ENCODE measurements around the gene SLFN13.
"Not testable (repeated sequence)": the region's sequence is repeated elsewhere in the genome, so short reads cannot be mapped to it uniquely, and the experiment has no call there.

SLFN13 gene

GRCh38 chr17:35433075-35433894 lies 15.3 kb downstream of the SLFN13 start:
- peak; percentile 57 for TF ChIP-seq CTCF (conservative IDR thresholded peaks at IDR 0.05; ENCODE audit: low read depth, low read length)
- DNase-seq (ENCODE audit: low read depth): peak; percentile 100
- peak overlapping the region; percentile 75 for H3K4me3 ChIP-seq (ENCODE audit: low read depth, low read length)

GRCh38 chr17:35432176-35433074 lies 16.1 kb downstream of the SLFN13 start, which contains the start of gene SLFN12:
Gene SLFN12 (minus strand): TSS chr17:35432500. CDS start chr17:35423028, 9,472 bp downstream.
- peak; percentile 98 for DNase-seq (ENCODE audit: low read depth)

GRCh38 chr17:35429702-35430101 lies 18.9 kb downstream of the SLFN13 start:
- no peak overlapping the region for H3K4me3 ChIP-seq (ENCODE audit: low read depth, low read length)
- no peak for TF ChIP-seq CTCF (conservative IDR thresholded peaks at IDR 0.05; ENCODE audit: low read depth, low read length)
- DNase-seq (ENCODE audit: low read depth): no peak

More at GRCh38 chr17:35432176-35433074, 16.1 kb downstream of the SLFN13 start, which contains the start of gene SLFN12:
- H3K4me3 ChIP-seq (ENCODE audit: low read depth, low read length): peak within 1 kb of the TSS; percentile 75
- TF ChIP-seq CTCF (conservative IDR thresholded peaks at IDR 0.05; ENCODE audit: low read depth, low read length): no peak

GRCh38 chr17:35428229-35428628 lies 20.3 kb downstream of the SLFN13 start:
- DNase-seq (ENCODE audit: low read depth): no peak

GRCh38 chr17:35423761-35424160 lies 24.8 kb downstream of the SLFN13 start:
- no peak overlapping the region for H3K4me3 ChIP-seq (ENCODE audit: low read depth, low read length)
- DNase-seq (ENCODE audit: low read depth): peak; percentile 18
- no peak for TF ChIP-seq CTCF (conservative IDR thresholded peaks at IDR 0.05; ENCODE audit: low read depth, low read length)

More at GRCh38 chr17:35428229-35428628, 20.3 kb downstream of the SLFN13 start:
- H3K4me3 ChIP-seq (ENCODE audit: low read depth, low read length): no peak overlapping the region
- TF ChIP-seq CTCF (conservative IDR thresholded peaks at IDR 0.05; ENCODE audit: low read depth, low read length): no peak

GRCh38 chr17:35421069-35421468 lies 27.5 kb downstream of the SLFN13 start:
- not testable (repeated sequence) for DNase-seq (ENCODE audit: low read depth); H3K4me3 ChIP-seq (ENCODE audit: low read depth, low read length)

GRCh38 chr17:35416659-35417058 lies 31.9 kb downstream of the SLFN13 start:
- no peak for TF ChIP-seq CTCF (conservative IDR thresholded peaks at IDR 0.05; ENCODE audit: low read depth, low read length)
- H3K4me3 ChIP-seq (ENCODE audit: low read depth, low read length): no peak overlapping the region
- DNase-seq (ENCODE audit: low read depth): no peak

- DNase-seq (ENCODE audit: low read depth); H3K4me3 ChIP-seq (ENCODE audit: low read depth, low read length): not testable (repeated sequence)
Observed at GRCh38 chr17:35414707-35415106, 33.9 kb downstream of the SLFN13 start.
